ENCODE measurements around the gene SPRY1.

SPRY1 gene

DNA sequence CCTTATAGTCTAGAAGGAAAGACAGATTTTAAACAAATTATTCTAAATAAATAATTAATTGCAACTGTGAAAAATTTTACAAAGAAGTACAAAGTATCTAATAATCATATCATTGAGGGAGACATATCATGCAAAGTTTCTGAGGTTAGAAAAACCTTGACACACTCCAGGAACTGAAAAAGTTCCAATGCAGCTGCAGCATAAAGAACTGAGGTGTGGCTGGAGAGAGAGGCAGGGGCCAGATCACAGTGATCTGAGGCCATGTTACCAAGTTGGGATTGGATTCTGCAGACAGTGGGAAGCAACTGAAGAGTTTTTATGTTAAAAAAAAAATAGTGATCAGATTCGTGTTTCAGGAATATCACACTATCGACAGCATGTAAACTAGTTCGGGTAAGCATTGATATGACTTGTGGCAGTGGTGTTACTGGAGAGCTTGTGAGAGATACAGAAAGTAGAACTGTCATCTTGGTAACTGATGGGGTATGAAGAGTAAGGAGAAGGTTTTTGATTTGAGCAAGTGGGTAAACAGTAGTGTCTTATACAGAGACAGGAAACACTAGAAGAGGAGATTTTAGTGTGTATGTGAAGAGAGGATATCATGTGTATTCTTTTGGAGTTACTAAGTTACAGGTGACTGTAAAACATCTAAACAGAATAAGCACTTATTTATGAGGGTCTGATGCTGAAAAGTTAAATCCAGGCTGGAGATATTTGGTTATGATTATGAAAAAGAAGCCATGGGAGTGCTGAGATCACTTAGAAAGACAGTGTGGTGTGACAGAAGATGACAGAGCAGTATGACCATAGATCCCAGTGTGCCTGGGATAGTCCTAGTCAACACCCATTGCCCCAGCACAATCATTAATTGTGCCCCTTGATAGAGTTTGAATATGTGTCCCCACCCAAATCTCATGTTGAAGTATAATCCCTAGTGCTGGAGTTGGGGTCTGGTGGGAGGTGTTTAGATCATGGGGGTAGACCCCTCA, 15.6 kb upstream of the SPRY1 start:
- no peak for DNase-seq (ENCODE audit: low spot score)

DNA sequence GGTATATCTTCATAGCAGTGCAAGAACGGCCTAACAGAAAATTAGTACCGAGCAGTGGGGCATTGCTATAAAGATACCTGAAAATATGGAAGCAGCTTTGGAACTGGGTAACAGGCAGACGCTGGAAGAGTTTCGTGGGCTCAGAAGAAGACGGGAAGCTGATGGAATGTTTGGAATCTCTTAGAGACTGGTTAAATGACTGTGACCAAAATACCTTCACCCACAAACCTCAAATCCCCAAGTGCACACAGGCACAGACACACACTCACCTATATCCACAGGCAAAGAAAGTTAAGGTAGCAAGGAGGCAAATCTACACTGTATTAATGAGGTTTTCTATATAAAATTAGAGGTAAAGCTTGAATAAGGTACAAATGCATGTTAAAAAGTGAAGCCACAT, 14.6 kb upstream of the SPRY1 start:
- no peak for DNase-seq (ENCODE audit: low spot score)

DNA sequence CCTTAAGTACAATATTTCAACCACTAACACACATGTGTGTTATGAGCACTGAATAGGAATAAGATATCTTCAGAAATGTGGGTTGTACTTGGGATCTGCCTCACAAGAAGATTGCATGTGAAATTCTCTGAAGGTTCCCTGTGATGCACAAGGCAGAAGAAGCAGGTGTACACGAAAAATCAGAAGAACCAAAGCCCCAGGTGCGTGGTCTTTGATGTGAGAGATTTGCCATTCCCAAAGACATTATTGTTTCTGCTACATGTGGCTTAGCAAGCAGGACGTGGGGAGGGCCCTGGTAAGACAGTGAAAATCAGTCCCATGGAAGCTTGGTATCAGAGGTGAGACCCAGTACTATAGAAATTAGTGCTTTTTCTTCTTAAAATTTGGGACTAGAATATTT, 13.0 kb upstream of the SPRY1 start:
- no peak for DNase-seq (ENCODE audit: low spot score)

DNA sequence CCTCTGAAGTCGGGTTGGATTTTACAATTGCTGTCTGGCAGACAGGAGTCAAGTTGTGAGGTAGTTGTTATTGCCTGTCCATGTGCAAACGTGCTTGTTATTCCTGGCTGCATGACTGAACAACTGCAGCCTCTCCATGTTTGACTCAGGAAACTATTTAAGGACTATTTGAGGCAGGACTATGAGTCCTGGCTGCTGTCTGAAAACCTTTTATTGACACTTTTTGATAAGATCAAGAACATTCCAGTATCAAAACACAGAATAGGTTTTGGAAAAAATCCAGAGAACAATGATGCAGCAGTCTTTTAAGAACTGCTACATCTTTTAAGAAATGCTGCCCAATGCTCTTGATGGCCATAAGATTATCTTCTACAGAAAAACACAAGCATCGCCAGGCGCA, 10.0 kb upstream of the SPRY1 start:
- DNase-seq (ENCODE audit: low spot score): no peak

DNA sequence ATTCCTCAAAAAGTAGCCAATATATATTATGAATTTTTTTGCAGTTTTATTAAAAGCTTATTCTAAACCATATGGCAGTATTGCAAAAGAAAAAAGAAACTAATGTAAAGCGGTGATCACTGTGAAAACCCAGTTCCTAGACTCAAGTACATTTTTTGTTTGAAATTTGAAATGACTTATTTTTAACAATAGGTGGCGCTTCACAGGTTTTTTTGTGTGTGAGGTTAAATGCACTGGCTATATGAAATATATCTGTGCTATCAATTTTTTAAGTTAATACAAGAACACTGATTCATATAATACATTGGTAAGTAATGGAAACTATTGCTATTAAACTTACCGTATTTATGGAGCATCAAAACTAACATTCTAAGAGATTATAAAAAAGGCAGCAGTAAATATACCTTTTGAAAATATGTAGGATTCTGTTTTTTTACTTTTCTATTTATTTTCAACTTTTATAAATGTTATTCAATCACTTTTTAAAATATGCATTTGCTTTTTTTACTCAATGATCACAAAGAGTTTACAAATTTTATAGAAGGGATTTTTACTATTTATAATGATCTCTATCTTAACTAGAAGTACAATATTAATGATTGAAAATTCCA, 5.6 kb upstream of the SPRY1 start:
- DNase-seq (ENCODE audit: low spot score): no peak

DNA sequence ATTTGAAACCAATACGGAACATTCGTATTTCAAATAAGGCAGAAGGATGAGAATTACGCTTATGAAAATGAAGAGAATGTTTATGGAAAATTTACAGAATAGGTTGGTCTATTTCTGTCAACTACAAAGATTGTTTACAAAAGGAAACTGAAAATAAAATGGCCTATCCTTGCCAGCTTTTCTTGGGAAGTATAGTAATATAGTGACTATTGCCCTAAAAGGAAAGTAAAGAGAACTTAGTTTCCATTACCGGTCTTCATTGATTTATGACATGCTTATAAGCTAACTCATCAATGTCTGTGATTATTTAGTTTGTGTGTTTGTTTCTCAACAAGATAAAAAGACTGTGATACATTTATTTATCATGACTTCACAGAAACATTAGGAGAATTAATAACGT, 2.9 kb upstream of the SPRY1 start:
- DNase-seq (ENCODE audit: low spot score): no peak

DNA sequence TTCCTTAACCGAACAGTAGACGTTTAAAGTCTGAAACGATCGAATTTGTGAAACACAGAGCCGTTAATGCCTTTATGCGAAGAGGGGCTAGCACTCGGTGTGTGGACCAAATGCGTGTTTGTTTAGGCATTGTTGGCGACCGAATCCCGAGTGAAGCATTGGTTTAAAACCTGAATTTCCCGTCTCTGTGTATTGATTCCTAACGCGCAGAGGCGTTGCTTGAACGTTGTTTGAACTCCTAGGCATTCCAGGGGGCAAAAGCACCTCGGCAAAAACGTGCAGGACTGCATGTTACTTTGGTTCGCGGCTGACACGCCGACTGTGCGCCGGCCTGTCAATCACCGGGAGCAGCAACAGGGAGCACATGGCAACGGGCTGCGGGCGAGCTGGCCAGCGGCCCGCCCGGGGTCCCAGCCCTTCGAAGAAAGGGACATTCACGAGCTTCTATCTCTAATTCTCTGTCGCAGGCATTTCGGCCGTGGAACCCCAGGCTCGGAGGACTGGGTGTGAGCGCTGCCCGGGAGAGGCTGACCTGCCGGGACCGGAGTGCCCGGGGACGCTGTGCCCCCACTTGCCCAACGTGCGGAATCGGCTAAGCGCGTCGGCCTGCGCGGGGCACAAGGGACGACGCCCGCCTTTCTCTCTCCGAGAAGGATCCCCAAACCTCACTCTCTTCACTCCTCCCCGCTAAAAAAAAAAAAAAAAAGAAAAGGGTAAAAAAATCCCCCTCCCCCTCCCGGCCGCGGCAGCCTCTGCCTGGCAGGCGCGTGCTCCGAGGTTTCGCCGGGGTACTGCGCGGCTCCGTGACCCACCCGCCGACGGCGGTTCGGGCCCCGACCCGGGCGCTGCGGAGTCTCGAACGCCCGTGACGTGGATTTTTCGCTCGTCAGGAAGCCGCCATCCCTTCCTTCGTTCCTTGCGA, 810 bp downstream of the SPRY1 start:
- DNase-seq (ENCODE audit: low spot score): no peak

DNA sequence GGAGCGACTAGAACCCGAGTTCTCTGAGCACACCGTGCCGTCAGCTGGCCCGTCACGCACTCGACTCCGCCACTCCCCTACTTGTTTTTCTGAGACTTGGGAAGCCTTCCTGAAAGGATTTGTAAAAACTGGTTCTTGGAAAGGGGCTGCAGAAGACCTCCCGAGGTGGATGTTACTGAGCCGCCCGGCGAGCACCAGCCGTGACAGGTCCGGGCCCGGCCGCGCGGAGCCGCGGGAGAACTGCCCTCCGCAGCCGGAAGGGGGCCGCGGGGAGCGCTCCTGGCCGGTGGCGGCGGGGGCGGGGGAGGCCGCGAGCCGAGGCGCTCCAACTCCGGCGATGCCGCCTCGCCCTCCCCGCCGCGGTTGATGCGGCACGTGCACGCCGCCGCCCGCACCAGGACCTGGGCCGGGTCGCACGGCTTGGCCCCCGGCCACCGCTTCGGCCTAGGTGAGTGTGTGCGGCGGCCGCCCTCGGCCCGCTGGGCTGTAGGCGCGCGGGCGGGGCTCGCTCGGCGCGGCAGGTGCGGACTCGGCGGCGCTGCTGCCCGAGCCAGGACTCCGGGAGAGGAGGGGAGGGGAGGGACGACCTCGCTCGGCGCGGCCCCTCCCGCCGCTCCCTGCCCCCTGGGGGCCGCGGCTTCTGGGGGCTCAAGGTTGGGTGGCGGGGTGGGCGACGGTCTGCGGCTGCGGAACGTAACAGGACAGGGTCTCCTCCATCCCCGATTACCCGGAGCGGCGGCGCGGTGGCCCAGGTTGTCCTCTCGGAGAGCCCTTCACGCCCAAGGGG, 1.7 kb downstream of the SPRY1 start:
- no peak for DNase-seq (ENCODE audit: low spot score)

DNA sequence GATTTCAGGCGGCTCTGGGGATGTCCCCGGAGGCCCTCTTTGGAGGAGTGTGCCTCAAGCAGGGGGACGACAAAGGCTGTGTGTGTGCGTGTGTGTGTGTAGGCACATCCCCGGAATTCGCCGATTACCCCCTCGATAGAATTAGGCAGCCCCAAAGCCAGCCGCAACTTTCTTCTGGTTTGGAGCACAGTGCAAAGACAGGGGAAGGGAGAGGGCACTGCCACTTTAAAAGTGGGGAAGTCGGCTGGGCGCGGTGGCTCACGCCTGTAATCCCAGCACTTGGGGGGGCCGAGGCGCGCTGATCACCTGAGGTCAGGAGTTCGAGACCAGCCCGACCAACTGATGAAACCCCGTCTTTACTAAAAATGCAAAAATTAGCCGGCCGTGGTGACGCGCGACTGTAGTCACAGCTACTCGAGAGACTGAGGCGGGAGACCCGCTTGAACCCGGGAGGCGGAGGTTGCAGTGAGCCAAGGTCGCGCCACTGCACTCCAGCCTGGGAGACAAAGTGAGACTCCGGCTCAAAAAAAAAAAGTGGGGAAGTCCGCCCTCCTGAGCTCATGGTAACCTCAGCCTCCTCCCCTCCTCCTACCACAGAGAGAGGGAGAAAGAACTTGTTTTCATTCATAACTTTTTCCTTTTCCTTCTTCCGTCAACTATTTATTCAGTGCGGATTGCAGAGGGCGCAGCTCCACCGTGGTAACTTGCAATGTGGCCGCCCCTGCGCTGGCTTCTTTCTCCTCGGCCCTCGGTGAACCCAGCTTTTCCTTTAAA, 2.4 kb downstream of the SPRY1 start:
- no peak for DNase-seq (ENCODE audit: low spot score)

DNA sequence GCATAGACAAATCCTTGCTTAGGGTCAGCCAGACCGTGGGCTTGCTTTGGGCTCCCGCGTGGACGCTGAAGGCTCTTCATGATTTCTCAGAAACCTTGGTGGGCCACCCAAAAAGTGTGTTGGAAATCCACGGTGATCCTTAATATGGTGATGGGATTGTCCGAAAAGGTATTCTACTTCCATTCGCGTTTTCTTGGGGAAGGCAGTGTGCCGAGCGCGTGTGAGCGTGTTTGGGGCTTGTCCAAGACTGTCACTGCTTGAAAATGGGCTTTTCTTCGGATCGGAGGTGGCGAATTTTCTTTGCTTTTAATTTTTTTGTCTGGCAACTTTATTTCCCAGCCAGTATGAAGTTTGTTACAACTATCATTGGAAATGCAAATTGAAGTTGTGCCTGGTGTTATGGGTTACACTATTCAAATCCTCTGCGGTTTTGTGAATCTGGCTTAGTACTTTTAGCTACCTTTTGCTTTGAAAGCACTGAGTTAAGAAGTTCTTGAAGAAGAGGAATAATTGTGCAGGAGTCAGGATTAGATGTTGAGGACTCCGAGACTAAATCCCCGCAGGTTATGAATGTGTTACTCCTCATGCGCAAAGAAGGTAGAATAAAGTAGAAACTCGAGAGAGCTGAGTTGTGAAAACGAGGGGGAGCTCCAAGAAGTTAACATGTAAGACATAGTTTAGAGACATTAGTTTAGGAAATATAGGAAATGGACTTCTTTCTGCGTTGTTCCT, 3.2 kb downstream of the SPRY1 start:
- no peak for DNase-seq (ENCODE audit: low spot score)

DNA sequence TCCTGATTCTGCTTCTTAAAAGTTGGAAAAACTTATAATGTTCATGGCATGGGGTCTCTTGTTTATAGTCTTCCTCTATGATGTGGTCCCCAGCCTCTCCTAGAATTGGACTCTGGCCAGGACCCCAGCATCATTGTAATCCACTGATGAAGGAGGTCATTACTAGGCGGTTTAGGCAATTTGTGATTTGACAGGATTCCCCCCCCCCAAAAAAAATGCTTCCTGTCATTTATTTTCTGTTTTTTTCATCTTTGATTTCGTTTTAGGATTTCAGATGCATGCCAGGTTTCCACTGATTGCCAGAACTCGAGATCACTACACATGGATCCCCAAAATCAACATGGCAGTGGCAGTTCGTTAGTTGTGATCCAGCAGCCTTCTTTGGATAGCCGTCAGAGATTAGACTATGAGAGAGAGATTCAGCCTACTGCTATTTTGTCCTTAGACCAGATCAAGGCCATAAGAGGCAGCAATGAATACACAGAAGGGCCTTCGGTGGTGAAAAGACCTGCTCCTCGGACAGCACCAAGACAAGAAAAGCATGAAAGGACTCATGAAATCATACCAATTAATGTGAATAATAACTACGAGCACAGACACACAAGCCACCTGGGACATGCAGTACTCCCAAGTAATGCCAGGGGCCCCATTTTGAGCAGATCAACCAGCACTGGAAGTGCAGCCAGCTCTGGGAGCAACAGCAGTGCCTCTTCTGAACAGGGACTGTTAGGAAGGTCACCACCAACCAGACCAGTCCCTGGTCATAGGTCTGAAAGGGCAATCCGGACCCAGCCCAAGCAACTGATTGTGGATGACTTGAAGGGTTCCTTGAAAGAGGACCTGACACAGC, 4.9 kb downstream of the SPRY1 start:
- no peak for DNase-seq (ENCODE audit: low spot score)

DNA sequence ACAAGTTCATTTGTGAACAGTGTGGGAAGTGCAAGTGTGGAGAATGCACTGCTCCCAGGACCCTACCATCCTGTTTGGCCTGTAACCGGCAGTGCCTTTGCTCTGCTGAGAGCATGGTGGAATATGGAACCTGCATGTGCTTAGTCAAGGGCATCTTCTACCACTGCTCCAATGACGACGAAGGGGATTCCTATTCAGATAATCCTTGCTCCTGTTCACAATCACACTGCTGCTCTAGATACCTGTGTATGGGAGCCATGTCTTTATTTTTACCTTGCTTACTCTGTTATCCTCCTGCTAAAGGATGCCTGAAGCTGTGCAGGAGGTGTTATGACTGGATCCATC, 5.5 kb downstream of the SPRY1 start:
- DNase-seq (ENCODE audit: low spot score): no peak

DNA sequence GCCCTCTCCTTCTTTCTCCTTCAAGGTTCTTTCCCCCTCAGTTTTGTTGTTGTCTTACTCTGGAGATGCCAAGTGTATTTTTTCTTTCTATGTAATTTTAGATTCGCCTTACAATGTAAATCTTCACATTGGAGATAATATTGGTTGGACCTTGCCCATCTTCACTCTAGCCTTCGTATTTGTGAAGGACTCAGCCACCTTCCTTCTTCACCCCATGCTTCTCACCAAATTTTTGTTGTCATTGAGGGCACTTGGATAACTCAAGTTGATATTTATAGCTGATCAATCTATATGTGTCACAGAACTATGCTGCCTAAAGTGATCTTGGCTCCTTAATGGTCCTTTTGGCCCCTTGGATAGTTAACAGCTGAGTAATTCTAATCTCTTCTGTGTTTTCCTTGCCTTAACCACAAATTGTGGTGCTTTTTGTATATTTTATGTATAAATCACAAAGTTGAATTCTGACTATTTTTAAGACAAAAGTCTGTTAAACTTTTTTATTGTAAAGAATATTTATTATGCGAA, 6.5 kb downstream of the SPRY1 start:
- no peak for DNase-seq (ENCODE audit: low spot score)

DNA sequence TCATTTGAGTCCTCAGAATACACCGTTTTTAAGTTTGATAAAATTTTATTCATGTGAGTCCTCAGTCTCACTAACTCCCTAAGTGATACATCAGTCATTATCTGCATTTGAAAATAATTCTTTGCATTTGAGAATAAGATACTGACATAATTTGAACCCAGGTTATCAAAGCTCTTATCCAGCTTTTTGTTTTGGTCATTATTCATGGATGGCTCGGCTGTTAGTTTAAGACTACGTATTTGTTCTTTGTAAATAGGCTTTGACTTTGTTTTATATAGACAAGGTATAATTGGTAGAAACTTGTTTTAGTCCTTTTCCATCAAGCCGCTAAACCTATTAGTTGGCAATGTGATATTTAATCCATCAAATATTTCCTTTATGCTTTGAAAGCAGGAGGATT, 7.9 kb downstream of the SPRY1 start:
- DNase-seq (ENCODE audit: low spot score): no peak

DNA sequence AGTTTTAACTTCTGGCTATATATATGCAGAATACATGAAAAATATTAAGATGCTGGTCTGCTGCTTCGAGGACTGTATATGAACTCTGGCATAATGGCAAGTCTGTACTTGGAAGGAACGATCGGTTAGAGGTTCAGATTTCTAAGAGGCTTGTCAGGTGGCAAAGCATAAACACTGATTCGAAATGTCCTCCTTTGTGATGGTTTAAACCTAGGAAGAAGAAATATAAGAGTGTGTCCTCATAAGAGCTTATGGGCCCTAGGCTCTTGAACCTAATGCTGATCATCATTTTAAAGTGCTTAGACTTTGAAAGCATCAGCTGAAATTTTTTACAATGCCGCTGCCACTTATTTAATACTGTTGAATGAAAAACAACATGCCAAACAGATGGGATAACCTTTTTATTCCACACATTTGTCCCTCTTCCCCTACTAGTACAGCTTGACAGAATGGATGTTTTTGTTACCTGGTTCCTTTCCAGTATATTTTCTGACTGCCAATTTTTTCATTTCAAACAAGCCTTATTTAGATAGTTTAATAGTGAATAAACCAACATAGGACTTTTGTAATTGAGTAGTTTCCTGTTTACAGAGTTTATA, 8.8 kb downstream of the SPRY1 start:
- DNase-seq (ENCODE audit: low spot score): no peak

DNA sequence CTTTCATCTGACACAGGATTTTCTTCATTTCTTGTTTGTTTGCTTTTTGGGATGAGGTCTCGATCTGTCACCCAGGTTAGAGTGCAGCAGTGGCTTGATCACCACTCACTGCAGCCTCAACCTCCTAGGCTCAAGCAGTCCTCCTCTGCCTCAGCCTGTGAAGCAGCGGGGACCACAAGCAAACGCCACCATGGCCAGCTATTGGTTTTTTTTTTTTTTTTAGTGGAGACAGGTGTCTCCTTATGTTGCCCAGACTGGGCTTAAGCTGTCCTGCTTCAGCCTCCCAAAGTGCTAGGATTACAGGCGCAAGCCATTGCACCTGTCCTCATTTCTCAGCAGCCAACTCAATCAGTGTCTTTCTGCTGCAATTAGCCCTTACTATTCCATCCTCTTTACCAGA, 10.3 kb downstream of the SPRY1 start:
- DNase-seq (ENCODE audit: low spot score): no peak

DNA sequence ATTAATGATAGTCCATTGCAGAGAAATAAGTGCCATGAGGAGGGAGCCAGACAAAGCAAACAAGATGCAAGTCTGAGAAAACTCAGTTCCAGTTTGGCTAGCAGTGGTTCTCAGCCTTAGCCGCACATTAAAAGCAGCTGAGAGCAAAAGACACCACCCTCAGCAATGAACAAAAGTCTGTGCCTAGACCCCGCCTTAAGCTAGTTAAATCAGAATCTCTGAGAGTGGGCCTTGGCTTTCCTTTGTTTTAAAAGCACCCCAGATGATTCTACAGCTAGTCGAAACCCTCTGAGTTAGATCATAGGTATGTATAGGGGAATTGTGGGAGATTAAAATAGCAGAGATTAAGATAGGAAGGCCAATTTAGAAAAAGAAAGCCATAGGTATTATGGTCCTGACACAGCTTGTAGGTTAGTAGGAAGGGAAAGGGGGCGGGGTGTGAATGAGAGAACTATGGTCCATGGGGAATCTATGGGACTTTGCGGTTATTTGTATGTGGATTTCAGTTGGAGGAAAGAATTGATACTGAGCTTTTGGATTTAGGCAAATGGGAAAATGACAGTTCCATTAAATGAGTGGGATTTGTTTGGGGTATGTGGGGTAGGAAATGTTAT, 12.0 kb downstream of the SPRY1 start:
- DNase-seq (ENCODE audit: low spot score): no peak

DNA sequence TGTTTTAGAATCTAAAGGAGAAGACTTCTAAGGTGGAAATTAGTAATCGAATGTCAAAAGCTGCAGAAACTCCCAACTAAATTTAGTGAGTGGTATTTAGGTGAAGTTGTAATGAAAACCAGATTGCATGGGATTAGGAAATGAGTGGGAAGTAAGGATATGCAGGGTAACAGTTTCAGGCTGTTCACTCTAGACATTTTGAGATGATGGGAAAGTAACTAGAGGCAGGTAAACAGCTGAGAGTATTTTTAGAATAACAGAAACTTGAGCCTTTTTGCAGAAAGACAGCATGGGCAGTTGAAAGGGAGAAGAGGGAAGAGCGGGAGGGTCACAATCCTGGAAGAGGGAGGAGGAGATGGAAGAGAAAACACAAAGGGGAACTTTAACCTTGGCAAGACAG, 12.7 kb downstream of the SPRY1 start:
- DNase-seq (ENCODE audit: low spot score): no peak
